Measurements from ENCODE around the gene SMCO3.

GRCh38 chr12:14849661-14850060 lies 35.7 kb upstream of the SMCO3 start:
- TF ChIP-seq ZNF302 (CRISPR knock-in tag; IDR thresholded peaks at IDR 0.05) (no peak), CTCF (IDR thresholded peaks at IDR 0.05) (no peak)

All from A549 (cell line).